ENCODE results near the gene CLDN4.

- TF ChIP-seq ZNF274 (IDR thresholded peaks at IDR 0.05; ENCODE audit: low read depth, low read length) (no peak), SUZ12 (IDR thresholded peaks at IDR 0.05; ENCODE audit: extremely low read depth, insufficient read depth, insufficient read length) (no peak), YY1 (IDR thresholded peaks at IDR 0.05; ENCODE audit: insufficient read depth, insufficient read length) (no peak)
Measured at GRCh38 chr7:73844848-73845460, 14.2 kb downstream of the CLDN4 start.
